GM12801 (cell line): ENCODE results near the gene SLCO2A1.

ENCODE experiments used
- TF ChIP-seq, protein P1 (sequence below): IDR thresholded peaks from one replicate; pipeline ENCODE4 v1.5.1; 2011; ENCODE audit warnings: control low read depth; ENCODE audit not compliant: insufficient read length; ENCODE audit errors: extremely low read depth

Gene SLCO2A1

GRCh38 chr3:134038716-134039115 is 9.0 kb upstream of the SLCO2A1 start:
- TF ChIP-seq, protein P1, sequence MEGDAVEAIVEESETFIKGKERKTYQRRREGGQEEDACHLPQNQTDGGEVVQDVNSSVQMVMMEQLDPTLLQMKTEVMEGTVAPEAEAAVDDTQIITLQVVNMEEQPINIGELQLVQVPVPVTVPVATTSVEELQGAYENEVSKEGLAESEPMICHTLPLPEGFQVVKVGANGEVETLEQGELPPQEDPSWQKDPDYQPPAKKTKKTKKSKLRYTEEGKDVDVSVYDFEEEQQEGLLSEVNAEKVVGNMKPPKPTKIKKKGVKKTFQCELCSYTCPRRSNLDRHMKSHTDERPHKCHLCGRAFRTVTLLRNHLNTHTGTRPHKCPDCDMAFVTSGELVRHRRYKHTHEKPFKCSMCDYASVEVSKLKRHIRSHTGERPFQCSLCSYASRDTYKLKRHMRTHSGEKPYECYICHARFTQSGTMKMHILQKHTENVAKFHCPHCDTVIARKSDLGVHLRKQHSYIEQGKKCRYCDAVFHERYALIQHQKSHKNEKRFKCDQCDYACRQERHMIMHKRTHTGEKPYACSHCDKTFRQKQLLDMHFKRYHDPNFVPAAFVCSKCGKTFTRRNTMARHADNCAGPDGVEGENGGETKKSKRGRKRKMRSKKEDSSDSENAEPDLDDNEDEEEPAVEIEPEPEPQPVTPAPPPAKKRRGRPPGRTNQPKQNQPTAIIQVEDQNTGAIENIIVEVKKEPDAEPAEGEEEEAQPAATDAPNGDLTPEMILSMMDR = no peak

DNA sequence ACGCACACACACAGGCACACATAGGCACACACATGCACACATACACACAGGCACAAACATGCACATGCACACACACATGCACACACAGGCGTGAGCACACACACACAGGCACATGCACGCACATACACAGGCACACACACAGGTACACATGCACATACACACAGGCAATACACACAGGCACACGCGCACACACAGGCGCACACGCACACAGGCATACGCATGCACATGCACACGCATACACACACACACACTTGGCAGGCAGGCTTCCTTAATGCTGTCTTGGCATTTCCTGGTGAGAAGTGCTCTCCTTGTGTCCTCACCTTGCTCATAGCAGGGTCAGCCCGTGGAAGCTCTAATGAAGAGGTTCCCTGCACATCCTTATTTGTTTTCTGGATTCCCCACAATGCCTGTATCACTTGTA is 8.4 kb upstream of the SLCO2A1 start:
- TF ChIP-seq, protein P1 = no peak

DNA sequence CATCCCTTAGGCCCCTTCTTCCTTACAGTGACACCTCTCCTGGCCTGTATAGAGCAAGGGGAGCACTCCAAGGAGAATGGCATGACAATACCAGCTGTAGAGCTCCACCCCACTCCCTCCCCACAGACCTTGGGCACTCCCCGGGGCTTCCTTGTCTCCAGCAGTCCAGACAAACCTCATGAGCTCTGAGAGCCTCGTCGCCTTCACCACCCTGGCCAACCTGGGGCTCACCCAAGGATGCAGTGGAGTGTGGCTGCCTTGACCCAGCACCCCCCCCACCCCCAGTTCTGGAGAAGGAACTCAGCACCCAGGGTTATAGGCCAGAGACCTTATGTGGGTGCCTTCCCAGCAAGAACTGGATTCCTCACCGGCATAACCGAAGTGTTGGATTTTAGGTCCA is 7.4 kb upstream of the SLCO2A1 start:
- TF ChIP-seq, protein P1 = no peak

- TF ChIP-seq, protein P1 = no peak
Observed at GRCh38 chr3:134036291-134036690, 6.6 kb upstream of the SLCO2A1 start.

- TF ChIP-seq, protein P1 = no peak
Observed at GRCh38 chr3:134035836-134036235, 6.1 kb upstream of the SLCO2A1 start.

- TF ChIP-seq, protein P1 = no peak
Observed at GRCh38 chr3:134034005-134034785, 4.5 kb upstream of the SLCO2A1 start.

- TF ChIP-seq, protein P1 = no peak
Observed at GRCh38 chr3:134033315-134033996, 3.7 kb upstream of the SLCO2A1 start.
